ENCODE data around the gene CHIA. TPM values are rescaled to one million over a fixed set of nuclear protein-coding genes. Genes with fewer than 3 reads are reported as not detected.

The CHIA gene
- total RNA-seq (2021): not detected in 2 replicates
- long read RNA-seq: 0 reads

DNA sequence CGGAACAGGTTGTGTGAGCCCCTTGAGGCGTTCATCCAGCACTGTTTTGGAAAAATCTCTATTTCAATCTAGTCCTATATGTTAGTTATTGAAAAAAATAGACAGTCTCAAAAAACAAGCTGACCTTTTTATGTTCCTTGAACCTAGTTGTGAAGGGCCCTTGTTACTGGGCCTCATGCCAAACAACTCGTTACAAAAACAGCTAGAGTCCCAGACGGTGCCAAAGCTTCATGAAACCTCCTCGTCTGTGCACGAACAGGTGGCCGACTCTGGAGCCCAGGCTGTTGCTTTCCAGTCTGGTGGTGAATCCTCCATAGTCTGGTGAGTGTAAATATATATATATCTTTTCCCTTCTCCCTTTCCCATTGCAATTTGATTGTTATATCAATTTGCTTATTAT, at the start of gene CHIA:
CHIA (plus strand) TSS at position 222 of the 400 bp plus-strand sequence. CDS start 19,617 bp downstream, outside the sequence.
- Mint-ChIP-seq H3K9me3 (peaks cover 0 to 2% of the 10 kb centered on the region in 2 experiments; a peak in 2 of 5 replicates), H3K27me3 (ENCODE audit: low read depth) (no peaks in the 10 kb centered on the region), H3K4me3 (no peak within 1 kb of the TSS)

More for the DNA sequence above, at the start of gene CHIA:
- Mint-ChIP-seq H3K4me1 (no peaks in the 10 kb centered on the region), H3K27ac (no peak within 1 kb of the TSS), H3K36me3 (ENCODE audit: insufficient read depth in 1 of 3, low read depth in 3 of 3) (no peaks in the 10 kb centered on the region)
- Histone ChIP-seq H3K4me1 (ENCODE audit: insufficient read depth, low read length) (no peaks in the 10 kb centered on the region), H3K23ac (ENCODE audit: insufficient read length, low read depth, low read length) (no peak within 1 kb of the TSS), H3K27me3 (ENCODE audit: insufficient read depth, low read length) (no peaks in the 10 kb centered on the region), H3K27ac (ENCODE audit: insufficient read length, low read depth, low read length) (no peak within 1 kb of the TSS), H2BK15ac (ENCODE audit: low read depth, low read length) (no peak within 1 kb of the TSS), H2AK5ac (ENCODE audit: insufficient read length, low read length) (no peak within 1 kb of the TSS), H2BK120ac (ENCODE audit: low read depth, low read length, poor library complexity, severe bottlenecking) (no peak within 1 kb of the TSS), H3K4ac (ENCODE audit: low read depth, low read length) (no peak within 1 kb of the TSS), H4K8ac (replicated peaks; ENCODE audit: insufficient read length, low read depth, low read length) (no peak within 1 kb of the TSS), H3K79me1 (ENCODE audit: insufficient read depth, low read depth, low read length, poor library complexity, severe bottlenecking) (no peaks in the 10 kb centered on the region), H2BK5ac (ENCODE audit: insufficient read length, low read length) (no peak within 1 kb of the TSS), H3K14ac (ENCODE audit: insufficient read depth, low read length) (no peak within 1 kb of the TSS), H3K9ac (ENCODE audit: extremely low read depth, insufficient read length, low read length) (no peak within 1 kb of the TSS), H4K91ac (ENCODE audit: insufficient read length, low read depth, low read length) (no peak within 1 kb of the TSS), H4K5ac (ENCODE audit: insufficient read length, low read depth, low read length) (no peak within 1 kb of the TSS), H2BK20ac (ENCODE audit: low read depth, low read length, poor library complexity, severe bottlenecking) (no peak within 1 kb of the TSS), H3K4me2 (ENCODE audit: insufficient read depth, insufficient read length, low read length) (no peak within 1 kb of the TSS), H2AFZ (ENCODE audit: low read length) (no peak within 1 kb of the TSS), H3K56ac (ENCODE audit: insufficient read length, low read depth, low read length) (no peak within 1 kb of the TSS), H3K79me2 (ENCODE audit: insufficient read depth, low read length) (no peaks in the 10 kb centered on the region), H4K20me1 (ENCODE audit: control insufficient read depth, insufficient read depth, insufficient read length) (no peaks in the 10 kb centered on the region), H3K23me2 (ENCODE audit: insufficient read length, low read depth, low read length, poor library complexity, severe bottlenecking) (no peaks in the 10 kb centered on the region), H2BK12ac (ENCODE audit: insufficient read length, low read depth, low read length) (no peak within 1 kb of the TSS), H3K9me3 (ENCODE audit: control insufficient read depth, low read depth, low read length) (no peaks in the 10 kb centered on the region), H3K18ac (ENCODE audit: insufficient read length, low read depth, low read length) (no peak within 1 kb of the TSS), H3T11ph (ENCODE audit: low read length) (no peak within 1 kb of the TSS)
- DNase-seq: no peak
- TF ChIP-seq, protein P1, sequence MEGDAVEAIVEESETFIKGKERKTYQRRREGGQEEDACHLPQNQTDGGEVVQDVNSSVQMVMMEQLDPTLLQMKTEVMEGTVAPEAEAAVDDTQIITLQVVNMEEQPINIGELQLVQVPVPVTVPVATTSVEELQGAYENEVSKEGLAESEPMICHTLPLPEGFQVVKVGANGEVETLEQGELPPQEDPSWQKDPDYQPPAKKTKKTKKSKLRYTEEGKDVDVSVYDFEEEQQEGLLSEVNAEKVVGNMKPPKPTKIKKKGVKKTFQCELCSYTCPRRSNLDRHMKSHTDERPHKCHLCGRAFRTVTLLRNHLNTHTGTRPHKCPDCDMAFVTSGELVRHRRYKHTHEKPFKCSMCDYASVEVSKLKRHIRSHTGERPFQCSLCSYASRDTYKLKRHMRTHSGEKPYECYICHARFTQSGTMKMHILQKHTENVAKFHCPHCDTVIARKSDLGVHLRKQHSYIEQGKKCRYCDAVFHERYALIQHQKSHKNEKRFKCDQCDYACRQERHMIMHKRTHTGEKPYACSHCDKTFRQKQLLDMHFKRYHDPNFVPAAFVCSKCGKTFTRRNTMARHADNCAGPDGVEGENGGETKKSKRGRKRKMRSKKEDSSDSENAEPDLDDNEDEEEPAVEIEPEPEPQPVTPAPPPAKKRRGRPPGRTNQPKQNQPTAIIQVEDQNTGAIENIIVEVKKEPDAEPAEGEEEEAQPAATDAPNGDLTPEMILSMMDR (conservative IDR thresholded peaks at IDR 0.05): no peak
- no CpG with 5 or more reads among the region's 7 CpGs for WGBS (ENCODE audit: extremely low coverage, insufficient read length, low lambda C conversion rate)

All from H9 (cell line).